ENCODE measurements around the gene RRAD. TPM values are rescaled to one million over a fixed set of nuclear protein-coding genes. Genes with fewer than 3 reads are reported as not detected.

Gene RRAD
- polyA plus RNA-seq, 2 of the 4 experiments (the other 2 are of a cell fraction) = 0.75 to 2.2 TPM

GRCh38 chr16:66882702-66883101 is 42.6 kb downstream of the RRAD start:
- Histone ChIP-seq H3K4me1 (peaks cover 13% of the 10 kb centered on the region; the same call in 2 of the 3 replicates), H3K4me3 (no peak overlapping the region), H3K4me2 (no peak overlapping the region), H3K9me3 (no peaks in the 10 kb centered on the region), H3K27ac (no peak overlapping the region)
- TF ChIP-seq HDAC2 (IDR thresholded peaks at IDR 0.05) (no peak), RARB (CRISPR knock-in tag; IDR thresholded peaks at IDR 0.05) (no peak), PHF8 (IDR thresholded peaks at IDR 0.05; ENCODE audit: borderline replicate concordance, low read depth) (no peak), ATOH8 (CRISPR knock-in tag; IDR thresholded peaks at IDR 0.05; ENCODE audit: low read depth) (no peak)
- ATAC-seq (no peak), DNase-seq (ENCODE audit: low read depth in 1 of 2, low spot score in 1 of 2) (no peak), FAIRE-seq (no peak)
- CTCF ChIA-PET = interaction anchor here (0.7 to 40.8 kb wide), 11 partner anchors 8 to 185 kb away, joined by 3 to 837 read pairs (median 5); partner anchors contain the start of genes CDH16, CES3, NAE1 and RRAD
- 96% methylated on average over 3 of the region's 3 CpGs for WGBS (ENCODE audit: missing lambda C conversion rate)
- POLR2A ChIA-PET = no interaction called here

GRCh38 chr16:66881964-66882508 is 43.3 kb downstream of the RRAD start:
- no peak overlapping the region for H3K4me3 ChIP-seq
- TF ChIP-seq REST (IDR thresholded peaks at IDR 0.05) (no peak), POLR2AphosphoS2 (conservative IDR thresholded peaks at IDR 0.05; ENCODE audit: low read length) (no peak), HEYL (CRISPR knock-in tag; IDR thresholded peaks at IDR 0.05) (no peak), NFE2L2 (conservative IDR thresholded peaks at IDR 0.05; ENCODE audit: low read length) (no peak), PHF8 (IDR thresholded peaks at IDR 0.05; ENCODE audit: borderline replicate concordance, low read depth) (no peak), CTCF (IDR thresholded peaks at IDR 0.05) (no peak), CBX8 (IDR thresholded peaks at IDR 0.05) (no peak), ESRRA (IDR thresholded peaks at IDR 0.05; ENCODE audit: borderline replicate concordance, low read length) (no peak), ZFP36 (IDR thresholded peaks at IDR 0.05; ENCODE audit: borderline replicate concordance, partially characterized antibody) (no peak), NR3C1 (IDR thresholded peaks at IDR 0.05) (no peak)
- H3K4me2 ChIP-seq = peak overlapping the region; percentile 89; the same call in 1 of the 3 replicates
- CTCF ChIA-PET = interaction anchor here (0.6 to 40.8 kb wide), 13 partner anchors 7 to 624 kb away, joined by 3 to 837 read pairs (median 4); partner anchors contain the start of genes CDH16, CES3, NAE1 and RRAD
- FAIRE-seq (no peak), DNase-seq (ENCODE audit: low read depth in 1 of 2, low spot score in 1 of 2) (no peak), ATAC-seq (no peak)
- no peak overlapping the region for H3K27ac ChIP-seq
- WGBS (ENCODE audit: missing lambda C conversion rate) = 92% methylated on average over 8 of the region's 8 CpGs
- H3K4me1 ChIP-seq = peaks cover 13% of the 10 kb centered on the region; the same call in 2 of the 3 replicates
- no peaks in the 10 kb centered on the region for H3K9me3 ChIP-seq
- POLR2A ChIA-PET = no interaction called here

- ATAC-seq (no peak), FAIRE-seq (no peak), DNase-seq (ENCODE audit: low read depth in 1 of 2, low spot score in 1 of 2) (no peak)
- ChIA-PET CTCF (interaction anchor here (1.1 to 40.8 kb wide), 9 partner anchors 8 to 79 kb away, joined by 3 to 837 read pairs (median 11); partner anchors contain the start of genes CDH16, CES3, NAE1 and RRAD), POLR2A (interaction anchor here (1.5 kb wide), 1 partner anchor 9 kb away, joined by 4 read pairs; no protein-coding TSS in a partner anchor)
- Histone ChIP-seq H3K4me3 (peak overlapping the region; percentile 74; the same call in 2 of the 3 replicates), H3K9me3 (no peaks in the 10 kb centered on the region), H3K4me1 (peaks cover 13% of the 10 kb centered on the region; the same call in 2 of the 3 replicates), H3K4me2 (peak overlapping the region; percentile 89), H3K27ac (no peak overlapping the region; a peak in 1 of 6 replicates)
- WGBS (ENCODE audit: missing lambda C conversion rate) = 86% methylated on average over 2 of the region's 2 CpGs
- TF ChIP-seq HDAC2 (IDR thresholded peaks at IDR 0.05) = no peak
- TF ChIP-seq ZNF302 (CRISPR knock-in tag; IDR thresholded peaks at IDR 0.05) = no peak
- TF ChIP-seq TP53 (CRISPR knock-in tag; IDR thresholded peaks at IDR 0.05) = no peak
- TF ChIP-seq PHF8 (IDR thresholded peaks at IDR 0.05; ENCODE audit: borderline replicate concordance, low read depth) = no peak
- no peak for TF ChIP-seq NFE2L2 (conservative IDR thresholded peaks at IDR 0.05; ENCODE audit: low read length)
- no peak for TF ChIP-seq SMC3 (IDR thresholded peaks at IDR 0.05)
- TF ChIP-seq E2F6 (IDR thresholded peaks at IDR 0.05; ENCODE audit: borderline replicate concordance, low read depth) = no peak
- no peak for TF ChIP-seq EP300 (IDR thresholded peaks at IDR 0.05)
- TF ChIP-seq MAZ (IDR thresholded peaks at IDR 0.05; ENCODE audit: borderline replicate concordance, low read depth, low read length) = no peak
- no peak for TF ChIP-seq GATA3 (IDR thresholded peaks at IDR 0.05; ENCODE audit: borderline replicate concordance)
- no peak for TF ChIP-seq BHLHE40 (IDR thresholded peaks at IDR 0.05; ENCODE audit: low read depth, low read length)
- TF ChIP-seq HEYL (CRISPR knock-in tag; IDR thresholded peaks at IDR 0.05) = no peak
- no peak for TF ChIP-seq MAX (IDR thresholded peaks at IDR 0.05)
- TF ChIP-seq ESRRA (IDR thresholded peaks at IDR 0.05; ENCODE audit: borderline replicate concordance, low read length) = no peak
- TF ChIP-seq SREBF2 (IDR thresholded peaks at IDR 0.05) = no peak
- no peak for TF ChIP-seq CTCF (IDR thresholded peaks at IDR 0.05)
These were observed 43.8 kb downstream of the RRAD start for GRCh38 chr16:66881560-66881959.
